ENCODE measurements around the gene C6orf47.

GRCh38 chr6:31683591-31683990, 23.0 kb upstream of the C6orf47 start:
- TF ChIP-seq CTCF (IDR thresholded peaks at IDR 0.05; ENCODE audit: low read length) (no peak), EZH2 (IDR thresholded peaks at IDR 0.05; ENCODE audit: borderline replicate concordance, low read length) (no peak)

Measured in OCI-LY1 (cell line).